GM19193 (cell line): ENCODE data around the gene GMCL2.

Experiments
- POLR2A ChIP-seq: IDR thresholded peaks from 4 replicates; pipeline ENCODE4 v1.6.1; 2011; ENCODE audit not compliant: insufficient read depth, insufficient read length; ENCODE audit errors: extremely low read depth

The GMCL2 gene

GRCh38 chr5:178152491-178153444 is 34.4 kb downstream of the GMCL2 start:
- TF ChIP-seq POLR2A = no peak

GRCh38 chr5:178150977-178151734 is 36.0 kb downstream of the GMCL2 start:
- no peak for TF ChIP-seq POLR2A

GRCh38 chr5:178149199-178149932 is 37.8 kb downstream of the GMCL2 start:
- no peak for TF ChIP-seq POLR2A

- TF ChIP-seq POLR2A = no peak
Observed at GRCh38 chr5:178147406-178147805, 39.8 kb downstream of the GMCL2 start.

GRCh38 chr5:178145965-178146820 is 41.0 kb downstream of the GMCL2 start:
- TF ChIP-seq POLR2A = peak; percentile 25

GRCh38 chr5:178143901-178144300 is 43.3 kb downstream of the GMCL2 start:
- no peak for TF ChIP-seq POLR2A

- TF ChIP-seq POLR2A = no peak
Observed at GRCh38 chr5:178143246-178143645, 43.9 kb downstream of the GMCL2 start.

GRCh38 chr5:178142642-178143041 is 44.5 kb downstream of the GMCL2 start:
- TF ChIP-seq POLR2A = no peak

- TF ChIP-seq POLR2A = no peak
Observed at GRCh38 chr5:178141550-178141949, 45.6 kb downstream of the GMCL2 start.

- TF ChIP-seq POLR2A = no peak
Observed at GRCh38 chr5:178137991-178138390, 49.2 kb downstream of the GMCL2 start.

GRCh38 chr5:178136990-178137389 is 50.2 kb downstream of the GMCL2 start:
- TF ChIP-seq POLR2A = no peak
